HG03060 (cell line): ENCODE measurements around the gene AUNIP.

Experiments
- ATAC-seq: cut with Tn5 transposase; IDR thresholded peaks from one replicate; pipeline ENCODE4 v1.9.1; 2021; ENCODE audit warnings: low read depth, moderate number of reproducible peaks; ENCODE audit not compliant: unreplicated experiment

AUNIP gene

DNA sequence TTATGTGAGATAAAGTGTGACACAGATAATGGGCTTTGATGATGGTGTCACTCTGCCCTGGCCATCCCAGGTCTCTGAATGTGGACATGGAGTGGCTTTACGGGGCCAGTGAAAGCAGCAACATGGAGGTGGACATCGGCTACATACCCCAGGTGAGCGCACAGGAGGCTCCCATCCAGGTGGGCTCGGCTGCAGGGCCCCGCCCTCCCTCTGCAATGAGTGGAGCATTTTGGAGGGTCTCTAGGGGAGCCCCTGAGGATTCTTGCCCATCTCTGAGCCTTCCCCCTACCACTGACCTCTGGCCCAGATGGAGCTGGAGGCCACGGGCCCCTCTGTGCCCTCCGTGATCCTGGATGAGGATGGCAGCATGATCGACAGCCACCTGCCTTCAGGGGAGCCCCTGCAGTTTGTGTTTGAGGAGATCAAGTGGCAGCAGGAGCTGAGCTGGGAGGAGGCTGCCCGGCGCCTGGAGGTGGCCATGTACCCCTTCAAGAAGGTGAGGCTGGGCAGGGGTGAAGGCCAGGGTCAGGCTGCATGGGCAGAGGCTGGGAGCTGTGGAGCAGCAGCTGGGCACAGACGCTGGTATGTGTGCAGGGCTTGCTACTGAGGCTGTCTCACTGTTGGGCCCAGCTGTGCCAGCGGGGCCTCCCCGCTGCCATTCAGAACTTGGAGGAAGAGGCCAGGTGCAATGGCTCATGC, 47.7 kb downstream of the AUNIP start:
- ATAC-seq, result no peak

DNA sequence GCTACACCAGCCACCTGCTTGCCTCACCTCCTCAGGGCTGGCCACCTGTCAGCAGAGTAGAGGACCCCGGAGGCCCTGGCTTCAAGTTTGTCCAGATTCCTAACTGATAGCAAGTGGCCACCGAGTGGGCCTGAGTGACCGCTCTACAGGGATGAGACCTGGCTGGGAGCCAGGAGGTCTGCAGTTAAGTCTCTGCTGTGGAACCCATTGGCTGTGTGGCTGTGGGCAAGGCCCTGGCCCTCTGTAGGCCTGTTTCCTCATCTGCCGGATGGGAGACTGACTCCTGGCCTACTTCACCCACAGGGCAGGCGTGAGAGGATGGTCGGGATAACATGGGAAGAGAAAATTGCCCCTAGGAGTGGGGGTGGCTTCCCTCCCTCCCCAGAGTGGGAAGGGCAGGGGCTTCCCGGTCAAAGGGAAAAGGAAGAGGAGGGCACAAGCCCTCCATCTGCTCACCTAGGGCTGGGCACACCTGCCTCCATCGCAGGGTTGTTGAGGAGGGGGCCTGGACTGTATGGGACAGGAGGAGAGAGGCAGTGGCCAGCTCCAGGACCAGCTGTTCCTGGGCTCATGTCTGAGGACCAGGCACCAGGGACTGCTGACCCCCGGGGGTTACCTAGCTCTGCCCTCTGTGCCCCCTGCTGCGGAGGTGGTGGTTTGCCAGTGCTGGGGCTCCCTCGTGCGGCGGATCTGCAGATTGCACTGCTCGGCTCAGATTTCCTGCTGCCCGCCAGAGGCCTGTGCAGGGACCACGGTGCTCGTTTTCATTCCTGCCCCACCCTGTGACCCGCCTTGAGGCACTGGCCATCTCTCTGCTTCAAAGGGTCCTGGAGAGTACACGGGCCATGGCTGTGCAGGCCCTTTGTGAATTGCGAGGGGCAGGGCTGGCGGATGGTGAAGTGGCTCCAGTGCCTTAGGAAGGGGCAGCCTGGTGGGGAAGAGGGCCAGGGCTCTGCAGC, 48.6 kb downstream of the AUNIP start:
- no peak for ATAC-seq

DNA sequence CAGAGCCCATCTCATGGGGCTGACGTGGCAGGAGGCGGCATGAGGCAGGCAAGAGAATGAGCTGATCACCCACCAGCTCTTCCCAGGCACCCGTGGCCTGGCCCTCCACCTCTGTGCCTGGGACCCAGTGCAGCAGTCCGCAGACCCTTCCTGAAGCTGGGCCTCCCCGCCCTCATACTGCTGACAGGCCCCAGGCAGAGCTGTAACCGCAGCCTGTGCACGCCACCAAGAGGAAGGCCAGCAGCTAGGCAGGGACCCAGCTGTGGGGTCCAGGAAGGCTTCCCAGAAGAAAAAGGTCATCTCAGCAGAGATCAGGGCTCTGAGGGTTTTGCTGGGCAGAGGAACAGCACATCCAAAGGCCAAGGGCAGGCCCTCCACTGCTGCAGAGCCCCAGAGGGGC, 49.3 kb downstream of the AUNIP start:
- no peak for ATAC-seq

DNA sequence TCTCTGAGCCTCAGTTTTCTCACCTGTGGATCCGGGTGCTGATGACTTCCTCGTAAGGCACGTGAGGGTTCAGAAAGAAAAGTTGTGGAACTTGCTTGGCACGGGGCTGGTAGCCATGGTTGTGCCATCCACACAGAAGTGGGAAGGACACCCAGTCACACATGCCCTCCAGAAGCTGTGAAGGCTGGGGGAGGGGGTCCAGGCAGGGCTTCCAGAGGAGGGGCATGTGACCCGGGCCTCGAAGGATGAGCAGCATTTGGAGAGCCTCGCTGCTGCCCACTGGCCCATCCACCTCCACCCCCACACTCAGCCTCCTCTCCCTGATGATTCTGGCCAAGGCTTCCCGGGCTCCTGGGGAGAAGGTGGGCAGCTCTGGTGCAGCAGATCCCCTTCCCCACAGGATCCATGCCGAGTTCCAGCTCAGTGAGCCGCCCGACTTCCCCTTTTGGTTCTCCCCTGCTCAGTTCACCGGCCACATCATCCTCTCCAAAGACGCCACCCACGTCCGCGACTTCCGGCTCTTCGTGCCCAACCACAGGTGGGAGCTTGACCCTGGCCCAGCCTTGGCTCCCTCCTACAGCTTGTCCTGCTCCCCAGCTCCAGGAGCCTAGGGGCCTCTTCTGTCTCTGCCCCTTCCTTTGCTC, 49.9 kb downstream of the AUNIP start:
- ATAC-seq, result no peak

DNA sequence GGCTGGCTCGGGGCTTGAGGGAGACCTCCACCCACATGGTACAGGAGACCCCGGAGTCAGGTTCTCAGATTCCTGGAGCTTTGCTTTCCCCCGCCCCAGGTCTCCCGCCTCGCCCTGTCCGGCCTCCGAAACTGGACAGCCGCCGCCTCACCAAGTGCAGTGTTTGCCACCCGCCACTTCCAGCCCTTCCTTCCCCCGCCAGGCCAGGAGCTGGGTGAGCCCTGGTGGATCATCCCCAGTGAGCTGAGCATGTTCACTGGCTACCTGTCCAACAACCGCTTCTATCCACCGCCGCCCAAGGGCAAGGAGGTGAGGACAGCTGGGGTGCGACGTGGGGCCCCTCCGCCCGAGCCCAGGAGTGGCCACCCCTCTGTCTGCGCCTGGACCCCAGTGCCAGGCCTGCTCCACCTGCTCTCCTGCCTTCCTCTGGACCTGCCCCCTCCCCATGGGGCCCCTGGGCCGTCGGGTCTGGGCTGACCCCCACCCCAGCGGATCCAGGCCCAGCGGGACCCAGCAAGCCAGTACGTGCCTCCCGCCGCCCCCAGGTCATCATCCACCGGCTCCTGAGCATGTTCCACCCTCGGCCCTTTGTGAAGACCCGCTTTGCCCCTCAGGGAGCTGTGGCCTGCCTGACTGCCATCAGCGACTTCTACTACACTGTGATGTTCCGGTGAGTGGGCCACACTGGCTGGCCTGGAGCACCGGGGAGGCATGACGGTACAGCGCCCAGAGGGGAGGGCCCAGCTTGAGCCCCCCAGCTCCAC, 50.6 kb downstream of the AUNIP start:
- ATAC-seq, result no peak

DNA sequence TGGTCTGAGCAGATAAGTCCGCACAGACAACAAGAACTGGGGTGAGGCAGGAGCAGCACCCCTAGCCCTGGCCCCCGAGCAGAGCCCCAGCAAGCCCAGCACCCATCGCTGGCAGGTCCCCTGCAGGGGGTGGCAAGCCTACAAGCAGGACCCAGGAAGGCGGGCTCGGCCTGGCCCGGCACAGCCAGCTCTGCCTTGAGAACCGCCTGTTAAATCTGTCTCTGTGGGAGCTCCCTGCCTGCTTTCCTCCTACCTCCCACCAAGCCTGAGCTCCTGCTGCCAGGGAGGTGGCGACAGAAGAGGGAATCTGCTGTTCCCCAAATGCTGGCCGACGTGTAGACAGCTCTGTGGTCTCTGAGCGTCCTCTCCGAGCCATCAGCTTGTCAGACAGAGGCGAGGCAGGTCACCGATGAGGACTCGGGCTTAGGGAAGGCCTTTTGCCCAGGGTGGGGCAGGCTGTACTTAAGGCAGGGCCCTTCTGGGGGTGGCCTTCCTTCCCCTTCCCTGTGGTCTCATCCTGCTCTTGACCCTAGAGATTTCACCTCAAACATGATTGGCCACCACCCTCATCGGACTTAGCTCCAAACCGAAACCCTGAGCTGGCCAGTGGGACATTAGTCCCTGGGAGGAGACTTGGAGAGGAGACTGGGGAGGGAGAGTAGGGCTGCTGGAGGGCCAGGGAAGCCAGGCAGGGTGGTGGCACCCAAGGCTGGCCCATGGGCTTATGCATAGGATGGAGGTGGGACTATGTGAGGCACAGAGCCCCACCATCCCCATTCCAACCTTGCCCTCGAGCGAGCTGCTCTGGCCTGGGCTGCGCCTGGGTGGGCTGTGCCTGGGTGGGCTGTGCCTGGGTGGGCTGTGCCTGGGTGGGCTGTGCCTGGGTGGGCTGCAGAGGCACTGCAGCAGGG, 51.5 kb downstream of the AUNIP start:
- ATAC-seq, result no peak

DNA sequence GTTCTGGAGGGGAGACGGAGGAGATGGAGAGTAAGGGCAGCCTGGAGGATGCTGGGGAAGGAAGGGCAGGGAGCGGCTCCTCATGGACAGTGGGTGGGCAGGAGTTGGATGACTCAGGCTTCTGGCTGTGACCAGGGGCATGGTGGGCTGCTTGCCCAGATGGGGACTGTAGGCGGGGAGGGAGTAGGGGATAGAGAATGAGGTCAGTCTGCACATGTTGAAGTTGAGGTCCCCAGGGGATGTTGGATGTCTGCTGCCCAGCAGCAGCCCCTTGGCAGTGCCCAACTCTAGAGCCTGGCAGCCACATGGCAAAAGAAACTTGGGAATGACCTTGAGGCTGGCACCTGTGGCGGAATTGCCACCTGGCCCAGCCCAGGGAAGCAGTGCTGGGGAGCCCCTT, 52.8 kb downstream of the AUNIP start:
- ATAC-seq, result no peak

DNA sequence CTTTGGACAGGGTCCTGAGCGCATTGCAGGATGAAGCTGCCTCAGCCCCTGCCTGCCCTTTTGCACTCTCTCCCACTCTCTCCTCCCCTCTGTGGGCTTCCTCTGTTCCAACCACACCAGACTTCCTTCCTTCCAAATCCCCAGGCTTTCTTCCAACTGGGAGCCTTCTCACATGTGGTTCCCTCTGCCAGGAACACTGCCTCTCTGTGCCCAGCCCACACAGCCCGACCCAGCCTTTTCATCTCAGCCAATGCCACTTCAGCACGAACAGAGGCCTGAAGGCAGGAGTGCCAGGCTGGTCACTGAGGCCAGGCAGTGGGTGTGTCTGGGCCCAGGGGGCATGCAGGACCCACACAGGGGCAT, 53.4 kb downstream of the AUNIP start:
- ATAC-seq, result no peak

DNA sequence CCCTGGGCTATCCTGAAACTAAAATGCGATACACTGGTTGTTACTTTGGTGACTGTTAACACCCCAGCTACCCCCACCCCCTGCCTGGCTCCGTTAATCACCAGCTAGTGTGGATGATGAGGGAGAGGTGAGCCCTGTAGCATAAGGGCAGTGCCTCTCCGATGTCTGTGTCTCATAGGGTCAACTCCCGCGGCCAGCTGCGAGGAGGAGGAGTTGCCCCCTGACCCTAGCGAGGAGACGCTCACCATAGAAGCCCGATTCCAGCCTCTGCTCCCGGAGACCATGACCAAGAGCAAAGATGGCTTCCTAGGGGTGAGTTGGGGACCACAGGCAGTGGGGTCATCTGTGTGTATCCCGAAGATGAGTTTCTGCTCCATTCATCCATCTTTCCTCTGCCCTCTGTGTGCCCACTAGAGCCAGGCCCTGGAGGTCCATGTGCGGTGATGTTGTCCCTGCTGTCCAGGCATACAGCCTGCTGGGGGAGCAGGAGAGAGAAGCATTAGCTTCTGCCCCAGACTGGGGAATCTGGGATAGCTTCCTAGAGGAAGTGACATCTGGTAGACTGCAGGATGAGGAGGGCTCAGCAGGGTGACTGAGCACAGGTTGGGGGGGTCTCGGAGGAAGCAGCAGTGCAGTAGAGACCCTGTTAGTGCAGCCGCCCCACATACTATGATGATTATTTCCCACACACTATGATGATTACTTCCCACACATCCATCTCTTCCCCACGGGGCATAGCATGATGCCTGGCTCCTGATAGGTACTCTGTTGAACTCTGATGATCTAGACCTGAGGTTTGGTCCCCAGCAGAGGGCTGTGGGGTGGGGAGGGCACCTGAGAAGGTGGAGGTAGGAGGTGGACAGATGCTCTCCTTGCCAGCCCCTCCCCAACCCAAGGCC, 54.0 kb downstream of the AUNIP start:
- no peak for ATAC-seq

DNA sequence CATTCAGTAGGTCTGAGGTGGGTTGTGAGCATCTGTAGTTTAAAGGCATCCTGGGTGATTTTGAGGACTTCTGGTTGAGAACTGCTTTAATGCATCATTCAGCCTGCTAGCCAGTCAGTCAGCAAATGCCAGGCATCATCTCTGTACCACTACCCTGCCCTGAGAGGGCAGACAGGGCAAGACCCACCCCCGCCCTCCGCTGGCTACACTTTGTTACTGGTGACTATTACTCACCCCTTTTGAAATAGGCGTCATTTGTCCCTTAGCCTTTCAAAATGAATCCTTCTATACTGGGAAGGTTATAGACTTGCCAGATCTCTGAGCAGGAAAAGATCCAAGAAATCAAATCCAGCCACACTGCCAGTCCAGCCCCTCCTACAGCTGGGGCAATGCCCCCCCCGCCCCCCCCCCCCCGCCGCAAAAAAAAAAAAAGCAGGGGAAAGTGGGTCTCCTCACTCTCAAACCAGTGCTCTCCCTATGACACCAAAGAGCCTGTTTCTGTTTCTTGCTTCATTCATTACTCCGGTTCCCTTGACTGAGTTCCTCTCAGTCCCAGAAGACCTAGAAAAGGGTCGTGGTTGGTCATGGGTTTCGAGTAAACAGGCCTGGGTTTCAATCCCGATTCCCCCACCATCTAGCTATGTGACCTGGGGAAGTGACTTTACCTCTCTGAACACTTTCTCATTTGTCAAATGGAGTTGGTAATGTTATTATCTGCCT, 54.9 kb downstream of the AUNIP start:
- no peak for ATAC-seq

DNA sequence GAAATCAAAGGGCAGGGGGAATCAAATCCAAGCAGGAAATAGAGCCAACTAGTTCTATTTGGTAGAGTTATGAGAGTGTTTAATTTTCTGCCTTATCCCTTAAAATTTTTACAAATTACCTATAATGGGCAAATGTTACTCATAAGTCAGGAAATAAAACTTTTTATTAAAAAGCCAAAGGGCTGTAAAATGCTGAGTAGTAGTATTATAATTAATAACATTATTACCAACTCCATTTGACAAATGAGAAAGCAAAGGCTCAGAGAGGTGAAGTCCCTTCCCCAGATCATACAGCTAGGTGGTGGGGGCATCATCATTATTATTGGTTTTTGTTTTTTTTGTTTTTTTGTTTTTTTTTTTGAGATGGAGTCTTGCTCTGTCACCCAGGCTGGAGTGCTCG, 55.9 kb downstream of the AUNIP start:
- ATAC-seq, result no peak

DNA sequence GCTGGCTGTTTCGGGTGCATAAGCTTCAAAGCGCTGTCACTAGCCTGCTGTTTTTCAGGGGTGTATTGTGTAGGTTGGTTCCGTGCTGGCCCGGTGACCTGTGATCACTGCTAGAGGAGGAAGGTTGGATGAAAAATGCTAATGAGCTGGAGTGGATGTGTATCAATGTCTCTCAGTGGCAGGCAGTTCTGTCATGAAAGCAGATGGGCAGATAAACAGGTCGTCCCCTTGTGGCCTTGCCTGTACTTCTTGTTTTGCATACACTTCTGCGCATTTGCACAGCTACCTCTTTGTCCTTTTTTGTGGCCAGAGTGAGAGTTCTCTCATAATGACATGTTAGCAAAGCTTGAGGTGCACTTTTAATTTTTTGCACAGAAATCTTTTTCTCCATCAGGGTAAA, 56.3 kb downstream of the AUNIP start:
- ATAC-seq, result no peak

DNA sequence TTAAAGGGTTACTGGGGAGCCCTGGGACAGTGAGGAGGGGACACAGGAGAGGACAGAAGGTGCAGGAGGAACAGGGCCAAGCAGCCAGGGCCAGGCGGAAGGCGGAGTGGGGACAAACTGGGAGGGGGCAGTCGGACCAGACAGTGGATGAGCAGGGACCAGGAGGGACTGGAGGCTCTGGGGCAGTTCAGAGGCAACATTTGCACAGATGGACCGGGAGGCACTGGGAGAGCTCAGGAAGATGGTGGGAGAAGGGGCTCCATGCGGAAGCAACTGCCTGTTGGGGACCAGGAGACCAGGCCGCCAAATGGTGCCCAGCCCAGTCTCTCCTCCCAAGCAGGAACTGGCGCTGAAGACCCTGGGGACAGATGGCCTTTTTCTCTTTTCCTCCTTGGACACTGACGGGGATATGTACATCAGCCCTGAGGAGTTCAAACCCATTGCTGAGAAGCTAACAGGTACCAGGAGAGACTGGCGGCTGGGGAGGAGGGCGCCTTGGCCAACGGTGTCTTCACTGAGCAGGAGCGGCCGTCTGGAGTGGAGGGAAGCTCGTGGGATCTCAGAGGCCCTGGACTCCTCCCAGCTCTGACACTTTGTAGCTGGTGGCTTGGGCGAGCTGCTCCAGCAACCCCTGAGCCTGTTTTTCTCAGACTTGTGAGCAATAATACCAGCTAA, 58.4 kb downstream of the AUNIP start:
- no peak for ATAC-seq

DNA sequence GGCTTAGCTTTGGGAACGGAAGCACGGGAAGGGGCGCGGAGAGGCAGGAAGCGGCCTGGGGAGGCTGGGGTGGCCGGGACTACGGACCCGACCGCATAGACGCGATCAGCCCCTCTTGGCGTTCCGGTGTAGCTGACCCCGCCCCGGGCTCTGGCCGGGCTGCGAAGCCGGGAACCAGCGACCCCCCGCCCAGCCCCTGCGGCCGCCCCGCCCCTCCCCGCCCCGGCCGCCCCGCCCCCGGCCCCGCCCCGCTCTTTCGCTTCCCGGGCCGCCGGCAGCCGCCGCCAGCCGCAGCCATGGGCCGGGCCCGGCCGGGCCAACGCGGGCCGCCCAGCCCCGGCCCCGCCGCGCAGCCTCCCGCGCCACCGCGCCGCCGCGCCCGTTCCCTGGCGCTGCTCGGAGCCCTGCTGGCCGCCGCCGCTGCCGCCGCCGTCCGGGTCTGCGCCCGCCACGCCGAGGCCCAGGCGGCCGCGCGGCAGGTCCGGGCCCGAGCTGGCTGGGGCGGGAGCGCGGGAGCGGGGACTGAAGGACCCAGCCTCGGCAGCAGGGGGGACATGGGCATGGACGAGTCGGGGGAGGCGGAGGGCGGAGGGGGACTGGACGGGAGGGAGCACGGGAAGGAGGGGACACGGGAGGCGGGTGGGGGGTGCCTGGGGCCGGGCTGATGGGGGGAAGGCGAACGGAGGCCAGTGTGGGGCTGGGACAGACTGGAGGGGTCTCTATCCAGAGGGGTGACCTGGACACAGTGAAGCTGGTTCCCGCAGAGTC, 59.1 kb downstream of the AUNIP start, which contains the start of gene SELENON:
Gene SELENON (plus strand): TSS at position 259 of the 768 bp plus-strand sequence. CDS start 38 bp downstream, at position 297.
- ATAC-seq, result no peak

DNA sequence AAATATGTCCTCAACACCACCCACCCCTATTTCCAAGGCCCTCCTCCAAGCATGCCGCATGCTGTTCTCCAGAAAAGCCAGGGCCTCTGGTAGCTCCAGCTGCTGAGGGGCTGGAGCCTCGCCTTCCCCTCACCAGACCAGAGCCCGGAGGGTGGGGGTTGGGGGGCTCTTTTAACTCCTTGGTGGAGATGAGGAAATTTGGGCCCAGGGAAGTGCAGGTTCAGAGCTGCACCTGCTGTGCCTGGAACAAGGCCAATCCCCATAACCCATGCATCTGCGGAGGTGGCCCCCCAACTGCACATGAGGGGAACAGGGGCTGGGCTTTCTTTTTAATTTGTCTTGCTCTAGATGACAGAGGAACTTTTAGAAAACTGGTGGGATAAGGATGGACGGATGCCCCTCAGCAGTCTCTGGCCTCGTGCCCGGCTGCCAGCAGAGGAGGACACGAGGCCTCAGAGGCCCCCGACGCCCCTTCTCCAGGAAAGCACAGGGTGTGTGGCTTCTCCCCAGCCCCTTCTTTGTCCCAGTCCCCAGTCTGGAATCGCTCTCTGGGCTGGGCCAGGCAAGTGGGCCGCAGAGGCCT, 59.8 kb downstream of the AUNIP start:
- no peak for ATAC-seq

DNA sequence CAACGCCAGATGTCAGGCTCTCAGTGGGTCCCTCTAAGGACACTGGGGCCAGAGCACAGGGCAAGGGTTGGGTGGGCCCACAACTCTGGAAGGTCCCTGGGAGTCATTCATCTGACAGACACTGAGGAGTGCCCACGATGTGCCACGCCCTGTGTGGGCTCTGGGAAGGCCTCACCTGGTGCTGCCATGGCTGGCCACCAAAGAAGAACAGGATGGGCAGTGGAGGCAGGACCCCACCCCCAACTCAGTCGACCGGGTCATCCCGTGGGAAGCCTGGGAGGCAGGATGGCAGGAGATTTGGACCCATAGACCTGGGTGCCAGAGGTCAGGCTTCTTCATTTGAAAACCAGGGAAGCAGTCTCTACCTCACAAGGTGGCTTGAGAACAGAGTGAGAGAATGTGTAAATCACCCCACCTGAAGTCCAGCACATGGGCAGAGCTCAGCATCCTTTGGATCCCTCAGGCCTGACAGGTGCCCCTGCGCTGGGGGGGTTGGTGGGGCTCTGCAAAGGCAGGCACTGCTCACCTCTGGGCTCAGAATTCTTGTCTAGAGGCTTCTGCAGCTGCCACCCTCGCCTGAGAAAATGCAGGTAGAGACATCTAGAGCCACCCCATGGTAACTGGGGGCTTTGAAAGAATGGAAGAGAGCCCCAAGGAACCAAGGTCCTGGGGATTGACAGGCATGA, 60.4 kb downstream of the AUNIP start:
- ATAC-seq, result no peak
